ENCODE measurements around the gene CADM3. TPM values are rescaled to one million over a fixed set of nuclear protein-coding genes. Genes with fewer than 3 reads are reported as not detected.

Gene CADM3
- total and polyA plus RNA-seq, 2 donors (not counting 3 experiments of a cell fraction or from before 2014, with no cell fraction given), result 2.7 to 6.0 TPM

GRCh38 chr1:159185121-159185520 is 13.7 kb downstream of the CADM3 start:
- H3K9me1 ChIP-seq (replicated peaks; ENCODE audit: control insufficient read depth, extremely low read depth, insufficient read depth, low read length), result no peaks in the 10 kb centered on the region
- DNase-seq (ENCODE audit: low read depth, low spot score), result no peak
- H3K9me3 ChIP-seq (replicated peaks; ENCODE audit: control insufficient read depth, insufficient read depth, low read length), result no peaks in the 10 kb centered on the region
- no peak overlapping the region for H3K9ac ChIP-seq (replicated peaks; ENCODE audit: extremely low read depth, insufficient read depth, low read length)
- H3K4me2 ChIP-seq (ENCODE audit: insufficient read depth, low read length), result no peak overlapping the region
- FAIRE-seq, result no peak
- H3K27ac ChIP-seq (ENCODE audit: insufficient read depth, low read depth, low read length), result no peak overlapping the region
- H3K36me3 ChIP-seq (ENCODE audit: control insufficient read depth in 2 of 2, extremely low read depth in 1 of 2, insufficient read depth in 2 of 2, low read length in 2 of 2), result no peaks in the 10 kb centered on the region
- H2AFZ ChIP-seq (ENCODE audit: low read depth, low read length), result no peak overlapping the region
- no peaks in the 10 kb centered on the region for H3K79me2 ChIP-seq (ENCODE audit: control insufficient read depth, insufficient read depth, low read length)
- intact Hi-C loops (cut with micrococcal nuclease), result no loop called here
- ChIA-PET CTCF (interaction anchor here (1.4 kb wide), 1 partner anchor 13 kb away, joined by 6 read pairs; no protein-coding TSS in a partner anchor), POLR2A (no interaction called here)
- H3K4me3 ChIP-seq (replicated peaks in 1 of 3; ENCODE audit: insufficient read depth in 1 of 3, low read depth in 1 of 3, low read length in 3 of 3), result no peak overlapping the region
- no peaks in the 10 kb centered on the region for H3K4me1 ChIP-seq (ENCODE audit: control insufficient read depth, extremely low read depth, insufficient read depth, low read length)
- dilution Hi-C loops (cut with MboI; ENCODE audit: extremely low pct_ligation_motif_present, low sequenced_read_pairs), result no loop called here
- TF ChIP-seq JUN (IDR thresholded peaks at IDR 0.05; ENCODE audit: borderline replicate concordance, insufficient read depth, insufficient read length, low read depth) (no peak), FOS (IDR thresholded peaks at IDR 0.05; ENCODE audit: borderline replicate concordance, insufficient read depth, low read length) (no peak), POLR2A (IDR thresholded peaks at IDR 0.05; ENCODE audit: low read depth, low read length) (no peak), EZH2 (IDR thresholded peaks at IDR 0.05; ENCODE audit: borderline replicate concordance, low read depth, low read length, severe bottlenecking) (no peak), MYC (IDR thresholded peaks at IDR 0.05; ENCODE audit: low read depth, low read length) (no peak), POLR2AphosphoS5 (IDR thresholded peaks at IDR 0.05; ENCODE audit: insufficient read depth, low read depth, low read length) (no peak)
- TF ChIP-seq, protein P1, sequence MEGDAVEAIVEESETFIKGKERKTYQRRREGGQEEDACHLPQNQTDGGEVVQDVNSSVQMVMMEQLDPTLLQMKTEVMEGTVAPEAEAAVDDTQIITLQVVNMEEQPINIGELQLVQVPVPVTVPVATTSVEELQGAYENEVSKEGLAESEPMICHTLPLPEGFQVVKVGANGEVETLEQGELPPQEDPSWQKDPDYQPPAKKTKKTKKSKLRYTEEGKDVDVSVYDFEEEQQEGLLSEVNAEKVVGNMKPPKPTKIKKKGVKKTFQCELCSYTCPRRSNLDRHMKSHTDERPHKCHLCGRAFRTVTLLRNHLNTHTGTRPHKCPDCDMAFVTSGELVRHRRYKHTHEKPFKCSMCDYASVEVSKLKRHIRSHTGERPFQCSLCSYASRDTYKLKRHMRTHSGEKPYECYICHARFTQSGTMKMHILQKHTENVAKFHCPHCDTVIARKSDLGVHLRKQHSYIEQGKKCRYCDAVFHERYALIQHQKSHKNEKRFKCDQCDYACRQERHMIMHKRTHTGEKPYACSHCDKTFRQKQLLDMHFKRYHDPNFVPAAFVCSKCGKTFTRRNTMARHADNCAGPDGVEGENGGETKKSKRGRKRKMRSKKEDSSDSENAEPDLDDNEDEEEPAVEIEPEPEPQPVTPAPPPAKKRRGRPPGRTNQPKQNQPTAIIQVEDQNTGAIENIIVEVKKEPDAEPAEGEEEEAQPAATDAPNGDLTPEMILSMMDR (IDR thresholded peaks at IDR 0.05; ENCODE audit: extremely low read depth in 1 of 2, insufficient read depth in 1 of 2, low read depth in 1 of 2, low read length in 2 of 2), result no peak
- TF ChIP-seq, protein P2, sequence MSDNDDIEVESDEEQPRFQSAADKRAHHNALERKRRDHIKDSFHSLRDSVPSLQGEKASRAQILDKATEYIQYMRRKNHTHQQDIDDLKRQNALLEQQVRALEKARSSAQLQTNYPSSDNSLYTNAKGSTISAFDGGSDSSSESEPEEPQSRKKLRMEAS (IDR thresholded peaks at IDR 0.05; ENCODE audit: insufficient read depth, insufficient read length), result no peak
- H3K27me3 ChIP-seq (ENCODE audit: control insufficient read depth in 2 of 2, insufficient read depth in 2 of 2, low read length in 2 of 2), result peaks cover 30 to 31% of the 10 kb centered on the region in 2 experiments
- no TSS peak for BruUV-seq (replicated peaks)
- H4K20me1 ChIP-seq (replicated peaks; ENCODE audit: control insufficient read depth, extremely low read depth, insufficient read depth, low read length), result no peaks in the 10 kb centered on the region
